NCI-H748 (cell line): ENCODE results near the gene DISC1.

Source experiments
- DNase-seq: peaks from one replicate; lab custom pipeline; 2025; ENCODE audit not compliant: unreplicated experiment; lab: John Stamatoyannopoulos, UW

The DISC1 gene

GRCh38 chr1:232019026-232019340, 392.4 kb downstream of the DISC1 start:
- DNase-seq = no peak

GRCh38 chr1:232020352-232020751, 393.8 kb downstream of the DISC1 start:
- no peak for DNase-seq

- peak; percentile 30 for DNase-seq
Measured at GRCh38 chr1:232029315-232029714, 402.7 kb downstream of the DISC1 start.

DNA sequence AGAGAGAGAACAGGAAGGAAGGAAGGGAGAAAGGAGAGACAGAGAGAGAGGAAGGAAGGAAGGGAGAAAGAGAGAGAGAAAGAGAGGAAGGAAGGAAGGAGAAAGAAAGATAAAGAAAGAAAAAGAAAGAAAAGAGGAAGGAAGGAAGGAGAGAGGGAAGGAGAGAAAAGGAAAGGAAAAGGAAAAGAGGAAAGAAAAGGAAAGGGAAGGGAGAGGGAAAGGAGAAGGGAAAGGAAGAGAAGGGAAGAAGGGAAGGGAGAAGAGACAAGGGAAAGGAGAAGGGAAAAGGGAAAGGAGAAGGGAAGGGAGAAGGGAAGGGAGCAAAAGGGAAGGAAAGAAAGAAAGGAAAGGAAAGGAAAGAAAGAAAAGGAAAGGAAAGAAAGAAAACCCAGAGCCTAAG, 404.6 kb downstream of the DISC1 start:
- DNase-seq = no peak

DNA sequence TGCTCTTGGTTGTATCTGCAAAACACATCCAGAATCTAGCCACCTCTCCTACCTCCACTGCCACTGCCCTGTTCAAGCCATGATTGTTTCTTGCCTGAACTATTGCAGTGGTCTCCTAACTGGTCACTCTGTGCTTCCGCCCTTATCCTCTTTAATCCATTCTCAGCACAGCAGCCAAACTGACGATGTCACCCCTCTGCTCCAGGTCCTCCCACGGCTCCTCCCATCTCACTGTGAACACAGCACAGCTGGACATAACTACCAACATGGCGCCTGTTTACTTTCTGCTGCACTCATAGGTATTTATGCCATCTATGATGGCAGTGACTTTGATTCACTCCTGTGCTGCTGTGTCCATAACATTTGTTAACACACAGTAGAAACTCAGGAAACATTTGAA, 406.7 kb downstream of the DISC1 start:
- DNase-seq = peak; percentile 75

- DNase-seq = no peak
Measured at GRCh38 chr1:232034556-232034955, 408.0 kb downstream of the DISC1 start.

DNA sequence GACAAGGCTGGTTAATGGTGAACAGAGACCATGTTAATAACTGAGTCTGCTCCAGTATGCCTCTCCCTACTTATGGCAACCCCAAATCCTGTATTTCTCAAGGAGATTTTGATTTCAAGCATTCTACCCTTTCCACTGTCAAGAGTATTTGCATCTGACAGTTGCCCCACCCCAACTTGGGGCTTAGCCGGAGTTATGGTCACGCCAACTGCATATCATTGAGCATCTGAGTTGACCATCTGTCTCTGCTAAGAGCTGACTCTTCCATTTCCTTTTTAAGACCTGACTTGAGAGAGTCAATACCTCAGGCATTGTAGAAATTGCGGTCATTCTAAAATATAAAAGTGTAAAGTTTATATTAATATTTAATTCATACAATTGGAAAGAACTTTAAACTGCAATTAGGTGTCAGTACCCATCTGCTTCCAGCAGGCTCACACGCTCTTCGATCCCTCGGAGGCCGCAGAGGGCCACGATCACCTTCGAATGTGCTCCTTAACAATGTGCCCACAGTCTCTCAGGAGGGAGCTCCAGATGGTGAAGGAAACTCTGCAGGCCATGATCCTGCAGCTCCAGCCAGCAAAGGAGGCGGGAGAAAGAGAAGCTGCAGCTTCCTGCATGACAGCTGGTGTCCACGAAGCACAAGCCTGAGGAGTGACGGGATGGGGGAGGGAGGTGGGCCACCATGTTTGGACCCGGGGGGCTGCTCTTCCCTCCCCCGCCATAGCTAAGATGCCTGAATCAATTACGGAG, 409.8 kb downstream of the DISC1 start:
- no peak for DNase-seq

DNA sequence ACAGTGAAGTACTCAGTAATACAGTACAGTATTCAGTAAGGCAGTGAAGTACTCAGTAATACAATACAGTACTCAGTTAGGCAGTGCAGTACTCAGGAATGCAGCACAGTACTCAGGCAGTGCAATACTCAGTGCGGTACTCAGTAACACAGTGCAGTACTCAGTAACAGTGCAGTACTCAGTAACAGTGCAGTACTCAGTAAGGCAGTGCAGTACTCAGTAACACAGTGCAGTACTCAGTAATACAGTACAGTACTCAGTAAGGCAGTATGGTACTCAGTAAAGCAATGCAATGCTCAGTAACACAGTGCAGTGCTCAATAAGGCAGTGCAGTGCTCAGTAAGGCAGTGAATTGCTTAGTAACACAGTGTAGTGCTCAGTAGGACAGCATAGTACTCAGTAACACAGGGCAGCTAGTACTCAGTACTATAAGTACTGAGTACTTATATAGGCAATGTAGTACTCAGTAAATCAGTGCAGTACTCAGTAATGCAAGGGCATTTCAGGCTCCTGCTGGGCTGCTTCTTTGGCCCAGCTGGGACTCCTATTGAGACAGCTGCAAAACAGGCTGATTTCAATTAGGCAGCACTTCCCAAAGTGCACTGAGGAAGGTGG, 411.3 kb downstream of the DISC1 start:
- peak; percentile 44 for DNase-seq

DNA sequence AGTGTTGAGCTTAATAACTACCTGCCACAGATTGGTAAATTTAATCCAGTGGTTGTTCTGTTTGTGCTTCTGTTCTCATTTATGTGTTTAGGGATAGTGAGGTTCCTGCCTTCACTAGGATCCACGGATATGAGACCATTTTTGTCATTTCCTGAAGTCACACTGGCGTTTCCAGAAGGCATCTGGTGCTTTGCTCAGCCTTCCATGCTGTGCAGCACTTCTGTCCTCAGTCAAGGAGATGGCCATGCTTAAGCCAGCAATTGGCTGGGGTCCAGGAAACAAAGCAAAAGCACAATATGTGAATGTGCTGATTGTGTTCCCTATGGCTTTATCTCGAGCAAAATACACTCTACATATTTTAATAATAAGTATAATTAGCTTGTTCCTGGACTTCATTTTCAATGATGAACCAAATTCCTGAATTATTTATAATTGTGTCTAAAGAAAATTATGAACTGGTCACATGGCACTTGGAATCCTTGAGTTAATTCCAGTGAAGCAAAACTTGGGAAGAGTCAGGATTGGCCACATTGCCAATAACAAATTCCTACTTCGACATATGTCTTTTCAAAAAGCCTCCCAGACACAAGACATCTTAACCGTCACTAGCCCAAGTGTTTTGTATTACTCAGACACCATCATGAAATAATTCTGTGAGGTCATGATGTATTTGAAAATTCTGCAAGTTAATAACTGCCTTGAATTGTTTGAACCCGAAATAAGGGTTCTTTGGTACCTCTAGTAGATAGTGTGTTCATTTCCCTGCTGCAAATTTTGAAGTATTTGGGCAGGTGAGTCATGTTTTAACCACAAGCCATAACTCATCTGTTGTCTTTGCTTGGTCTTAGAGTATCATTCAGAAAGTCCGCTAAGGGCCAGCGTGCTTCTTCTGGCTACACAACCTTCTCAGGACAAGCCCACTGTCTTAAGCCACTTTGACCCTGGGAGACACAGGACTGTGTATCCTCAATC, 412.4 kb downstream of the DISC1 start:
- DNase-seq = peak; percentile 58

DNA sequence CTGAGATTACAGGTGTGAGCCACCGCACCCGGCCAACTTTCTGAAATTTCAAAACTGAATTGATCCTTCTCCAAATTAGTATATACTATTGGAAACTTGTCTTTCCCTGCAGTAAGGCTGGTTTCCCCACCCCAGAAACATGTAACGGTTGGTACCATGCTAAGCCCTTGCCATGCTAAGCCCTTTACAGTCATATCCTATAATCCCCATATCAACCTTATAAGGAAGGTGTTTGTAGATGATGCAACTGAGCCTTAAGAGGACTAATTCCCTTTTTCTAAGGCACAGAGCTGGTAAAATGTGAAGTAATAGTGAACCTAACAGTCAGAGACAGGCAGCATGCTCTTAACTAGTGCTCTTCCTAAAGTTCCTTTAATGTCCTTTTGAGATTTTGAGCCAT, 413.7 kb downstream of the DISC1 start:
- no peak for DNase-seq

DNA sequence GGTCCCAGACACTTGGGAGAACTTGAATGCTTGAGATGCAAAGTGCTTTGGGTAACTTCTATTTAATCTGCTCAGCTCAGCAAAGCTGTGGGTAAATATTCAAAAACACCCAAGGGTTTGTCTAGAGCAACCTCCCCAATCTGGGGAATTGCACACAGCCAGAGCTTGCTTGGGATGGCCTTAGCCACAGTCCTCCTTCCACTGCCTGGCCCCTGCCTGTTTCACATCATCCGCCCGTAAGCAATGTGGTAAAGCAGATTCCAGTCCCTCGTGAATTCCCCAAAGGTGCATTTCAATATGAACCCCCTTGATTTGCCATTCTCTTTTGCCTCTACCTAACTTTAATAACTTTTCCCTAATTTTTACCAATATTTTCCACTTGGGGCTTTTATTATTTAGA, 418.1 kb downstream of the DISC1 start:
- no peak for DNase-seq

DNA sequence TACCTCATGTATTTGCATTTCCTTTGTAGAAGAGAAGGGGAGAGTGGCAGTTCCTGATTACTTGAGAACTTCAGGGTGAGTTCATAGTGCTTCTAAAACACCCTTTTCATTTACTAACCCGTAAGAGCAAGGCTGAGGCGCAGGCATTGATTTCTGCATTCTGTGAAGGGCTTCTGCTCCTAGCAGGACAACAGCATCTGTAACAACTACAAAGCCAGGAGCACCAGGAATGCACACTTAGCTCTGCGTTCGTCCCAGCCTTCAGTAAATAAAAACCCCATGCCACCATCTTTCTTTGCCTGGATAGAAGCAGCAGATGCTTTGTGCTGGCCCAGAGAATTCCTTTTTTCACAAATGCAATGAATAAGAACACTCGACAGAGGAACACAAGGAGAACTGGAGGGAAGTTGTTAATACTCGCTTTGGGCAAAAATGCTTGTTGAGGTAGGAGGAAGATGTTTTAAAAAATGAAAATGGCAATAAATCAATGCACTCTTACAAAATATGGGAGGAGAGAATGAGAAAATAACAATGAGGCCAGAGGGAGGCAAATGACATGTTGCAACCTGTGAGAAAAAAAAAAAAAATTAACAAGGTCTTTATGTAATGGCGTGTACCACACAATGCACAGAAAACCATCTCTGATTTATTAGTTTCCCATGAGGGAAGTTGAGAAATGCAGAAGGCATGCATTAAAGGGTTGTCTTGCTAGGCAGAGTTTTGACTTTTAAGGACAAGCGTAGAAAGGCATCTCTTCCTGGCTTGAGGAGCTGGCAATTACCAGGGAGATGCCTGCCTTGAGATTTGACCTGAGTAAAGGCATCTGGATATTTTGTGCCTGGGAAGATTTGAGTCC, 418.8 kb downstream of the DISC1 start:
- peak; percentile 8 for DNase-seq

DNA sequence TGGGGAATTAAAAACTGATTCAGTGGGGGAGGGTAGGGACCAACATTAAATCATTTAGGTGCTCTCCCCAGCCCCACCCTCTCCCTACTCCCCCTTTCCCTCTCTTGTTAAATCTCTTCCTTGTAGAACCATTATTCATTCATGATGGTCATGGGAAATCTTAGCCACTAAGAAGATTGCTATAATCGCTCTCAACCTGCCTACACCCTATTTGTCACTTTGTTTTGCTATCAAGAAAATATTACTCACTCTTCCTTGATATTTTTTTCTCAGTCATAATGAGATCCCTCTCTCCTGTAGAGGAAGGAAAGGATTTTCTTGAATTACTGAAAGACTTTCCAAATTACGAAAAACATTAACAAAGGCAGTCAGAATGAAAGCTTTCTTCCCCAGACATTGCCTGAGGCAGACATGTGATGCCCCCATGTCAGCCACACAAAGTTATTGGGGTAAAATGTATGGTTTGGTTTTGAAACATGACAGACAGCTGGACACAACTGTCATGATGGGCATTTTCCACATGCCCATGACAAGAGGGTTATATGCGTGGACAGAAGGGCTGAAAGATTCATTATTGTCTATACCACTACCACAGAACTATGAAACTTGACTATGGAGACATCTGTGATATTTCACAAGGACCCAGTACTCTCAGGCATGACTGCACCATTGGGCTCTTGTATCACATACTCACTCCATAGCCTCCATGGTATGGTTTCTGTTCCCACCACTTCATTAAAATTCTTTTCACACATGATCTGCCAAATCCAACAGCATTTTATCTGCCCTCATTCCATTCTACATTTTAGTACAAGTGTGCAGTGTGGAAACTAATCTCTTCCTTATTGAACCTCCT, 420.1 kb downstream of the DISC1 start:
- DNase-seq = no peak

GRCh38 chr1:232047473-232047872, 420.9 kb downstream of the DISC1 start:
- no peak for DNase-seq

- DNase-seq = no peak
Measured at GRCh38 chr1:232048481-232048880, 421.9 kb downstream of the DISC1 start.

GRCh38 chr1:232049335-232049734, 422.7 kb downstream of the DISC1 start:
- DNase-seq = no peak

- DNase-seq = no peak
Measured at GRCh38 chr1:232057217-232057895, 430.8 kb downstream of the DISC1 start.

GRCh38 chr1:232057896-232058274, 431.3 kb downstream of the DISC1 start:
- no peak for DNase-seq

GRCh38 chr1:232059726-232060374, 433.3 kb downstream of the DISC1 start:
- DNase-seq = peak; percentile 96
